Activated effector memory CD4-positive, alpha-beta T cell treated with Interleukin-2 at 50 U/mL for 16 hours (primary cell): Measurements from ENCODE around the gene MAP4.
"Not testable (repeated sequence)": the region's sequence is repeated elsewhere in the genome, so short reads cannot be mapped to it uniquely, and the experiment has no call there.

Experiments
- DNase-seq: peaks from one replicate; pipeline ENCODE4 v3.0.0-alpha.2; 2020

Gene MAP4

GRCh38 chr3:47838503-47838902, 177.7 kb downstream of the MAP4 start:
- DNase-seq: no peak

GRCh38 chr3:47836986-47837385, 179.2 kb downstream of the MAP4 start:
- DNase-seq: no peak

- DNase-seq: not testable (repeated sequence)
Measured at GRCh38 chr3:47829482-47829881, 186.7 kb downstream of the MAP4 start.

- no peak for DNase-seq
Measured at GRCh38 chr3:47825590-47825989, 190.6 kb downstream of the MAP4 start.

GRCh38 chr3:47824541-47825473, 191.4 kb downstream of the MAP4 start:
- DNase-seq: peak; percentile 71

- DNase-seq: no peak
Measured at GRCh38 chr3:47817609-47818008, 198.6 kb downstream of the MAP4 start.

- no peak for DNase-seq
Measured at GRCh38 chr3:47813551-47814177, 202.6 kb downstream of the MAP4 start.

GRCh38 chr3:47804577-47804976, 211.6 kb downstream of the MAP4 start:
- no peak for DNase-seq

GRCh38 chr3:47803480-47804025, 212.7 kb downstream of the MAP4 start:
- DNase-seq: no peak

- peak; percentile 78 for DNase-seq
Measured at GRCh38 chr3:47802734-47803479, 213.3 kb downstream of the MAP4 start, which contains the start of gene DHX30. Gene DHX30 (plus strand): TSS chr3:47803138. CDS start chr3:47810684, 7,546 bp downstream.
